Measurements from ENCODE around the gene ARFGAP2. TPM values are rescaled to one million over a fixed set of nuclear protein-coding genes. Genes with fewer than 3 reads are reported as not detected.

The ARFGAP2 gene
- total RNA-seq, 1 experiment from 2014 or later = 100.0 TPM

- Mint-ChIP-seq H3K4me1 (ENCODE audit: low read depth, unreplicated experiment) (peaks cover 20% of the 10 kb centered on the region), H3K27me3 (ENCODE audit: insufficient read depth, unreplicated experiment) (no peaks in the 10 kb centered on the region), H3K36me3 (ENCODE audit: insufficient read depth, unreplicated experiment) (peaks cover 62% of the 10 kb centered on the region), H3K27ac (ENCODE audit: unreplicated experiment) (peak overlapping the region; percentile 99), H3K4me3 (ENCODE audit: unreplicated experiment) (peak overlapping the region; percentile 87), H3K9me3 (ENCODE audit: unreplicated experiment) (no peaks in the 10 kb centered on the region)
- Histone ChIP-seq H3K36me3 (ENCODE audit: control insufficient read depth, insufficient read depth, low read length) (peaks cover 9% of the 10 kb centered on the region), H3K27me3 (replicated peaks; ENCODE audit: control insufficient read depth, insufficient read depth, low read length) (no peaks in the 10 kb centered on the region), H3K4me3 (ENCODE audit: low read depth, low read length) (no peak overlapping the region), H3K4me1 (peaks cover 8% of the 10 kb centered on the region; the same call in 1 of the 2 replicates), H3K9me3 (no peaks in the 10 kb centered on the region)
- no peak for DNase-seq
- ChIA-PET POLR2A (interaction anchor here (0.6 to 1.2 kb wide), 2 partner anchors 9 to 37 kb away, joined by 3 read pairs; partner anchors contain the start of gene DDB2), CTCF (interaction anchor here (1.0 to 2.6 kb wide), 7 partner anchors 10 to 177 kb away, joined by 5 to 12 read pairs (median 6); partner anchors contain the start of genes ACP2, DDB2 and NR1H3)
- BruUV-seq (replicated peaks) = no TSS peak
- intact Hi-C loops (cut with micrococcal nuclease; ENCODE audit: unreplicated experiment) = loop anchor here (1.0 to 5.0 kb wide), 6 partner anchors 7 to 177 kb away; no protein-coding TSS in a partner anchor
- TF ChIP-seq CTCF (IDR thresholded peaks at IDR 0.05; ENCODE audit: insufficient read depth in 1 of 2, low read depth in 1 of 2, low read length in 1 of 2, severe bottlenecking in 1 of 2, unreplicated experiment in 1 of 2) = no peak
These were observed 1.2 kb upstream of the ARFGAP2 start for GRCh38 chr11:47177846-47178245.

GRCh38 chr11:47177229-47177845 lies 658 bp upstream of the ARFGAP2 start:
- intact Hi-C loops (cut with micrococcal nuclease; ENCODE audit: unreplicated experiment) = loop anchor here (1.0 to 5.0 kb wide), 6 partner anchors 8 to 178 kb away; no protein-coding TSS in a partner anchor
- Histone ChIP-seq H3K4me3 (ENCODE audit: low read depth, low read length) (peak overlapping the region; percentile 67), H3K36me3 (ENCODE audit: control insufficient read depth, insufficient read depth, low read length) (peaks cover 10% of the 10 kb centered on the region), H3K9me3 (no peaks in the 10 kb centered on the region), H3K4me1 (peaks cover 8% of the 10 kb centered on the region; the same call in 1 of the 2 replicates), H3K27me3 (replicated peaks; ENCODE audit: control insufficient read depth, insufficient read depth, low read length) (no peaks in the 10 kb centered on the region)
- BruUV-seq (replicated peaks) = no TSS peak
- POLR2A ChIA-PET = interaction anchor here (0.6 to 1.2 kb wide), 2 partner anchors 10 to 38 kb away, joined by 3 read pairs; partner anchors contain the start of gene DDB2
- Mint-ChIP-seq H3K4me1 (ENCODE audit: low read depth, unreplicated experiment) (peaks cover 20% of the 10 kb centered on the region), H3K27me3 (ENCODE audit: insufficient read depth, unreplicated experiment) (no peaks in the 10 kb centered on the region), H3K27ac (ENCODE audit: unreplicated experiment) (peak overlapping the region; percentile 99), H3K36me3 (ENCODE audit: insufficient read depth, unreplicated experiment) (peaks cover 62% of the 10 kb centered on the region), H3K9me3 (ENCODE audit: unreplicated experiment) (no peaks in the 10 kb centered on the region), H3K4me3 (ENCODE audit: unreplicated experiment) (peak overlapping the region; percentile 87)
- peak; percentile 54 to 71 for TF ChIP-seq CTCF (IDR thresholded peaks at IDR 0.05; ENCODE audit: insufficient read depth in 1 of 2, low read depth in 1 of 2, low read length in 1 of 2, severe bottlenecking in 1 of 2, unreplicated experiment in 1 of 2)
- peak; percentile 69 to 75 for DNase-seq
- CTCF ChIA-PET = interaction anchor here (1.1 to 2.6 kb wide), 6 partner anchors 10 to 178 kb away, joined by 5 to 12 read pairs (median 6); partner anchors contain the start of genes ACP2, DDB2 and NR1H3

- Histone ChIP-seq H3K9me3 (no peaks in the 10 kb centered on the region), H3K4me3 (ENCODE audit: low read depth, low read length) (peak overlapping the region; percentile 99), H3K4me1 (peaks cover 8% of the 10 kb centered on the region; the same call in 1 of the 2 replicates), H3K27me3 (replicated peaks; ENCODE audit: control insufficient read depth, insufficient read depth, low read length) (no peaks in the 10 kb centered on the region), H3K36me3 (ENCODE audit: control insufficient read depth, insufficient read depth, low read length) (peaks cover 12% of the 10 kb centered on the region)
- peak overlapping the region; percentile 87 for H3K4me3 Mint-ChIP-seq (ENCODE audit: unreplicated experiment)
- peaks cover 68% of the 10 kb centered on the region for H3K36me3 Mint-ChIP-seq (ENCODE audit: insufficient read depth, unreplicated experiment)
- no peaks in the 10 kb centered on the region for H3K27me3 Mint-ChIP-seq (ENCODE audit: insufficient read depth, unreplicated experiment)
- peaks cover 20% of the 10 kb centered on the region for H3K4me1 Mint-ChIP-seq (ENCODE audit: low read depth, unreplicated experiment)
- intact Hi-C loops (cut with micrococcal nuclease; ENCODE audit: unreplicated experiment) = loop anchor here (1.0 to 5.0 kb wide), 4 partner anchors 41 to 93 kb away; partner anchors contain the start of gene ACP2
- no peak for TF ChIP-seq CTCF (IDR thresholded peaks at IDR 0.05; ENCODE audit: insufficient read depth in 1 of 2, low read depth in 1 of 2, low read length in 1 of 2, severe bottlenecking in 1 of 2, unreplicated experiment in 1 of 2)
- H3K27ac Mint-ChIP-seq (ENCODE audit: unreplicated experiment) = peak overlapping the region; percentile 99
- CTCF ChIA-PET = no interaction called here
- BruUV-seq (replicated peaks) = no TSS peak
- no peak for DNase-seq
- POLR2A ChIA-PET = no interaction called here
- H3K9me3 Mint-ChIP-seq (ENCODE audit: unreplicated experiment) = no peaks in the 10 kb centered on the region
These were observed 842 bp downstream of the ARFGAP2 start for GRCh38 chr11:47175746-47176327.
